HL-60 (cell line): ENCODE results near the gene LIMS1.

Source experiments
- DNase-seq, 2 experiments: peaks; one replicate each; pipeline ENCODE4 v3.0.0-alpha.2; 2010 to 2020; ENCODE audit warnings: low read depth in 1 of 2, low spot score in 1 of 2
- H3K27ac ChIP-seq: fragments of 250-450 bp; sonication (Bioruptor Pico); replicated peaks from 2 replicates; pipeline ENCODE4 v1.5.1; 2020; ENCODE audit warnings: mild to moderate bottlenecking, moderate library complexity
- H3K27me3 ChIP-seq: fragments of 250-450 bp; sonication (Bioruptor Pico); 2 replicates; pipeline ENCODE4 v1.5.1; 2021; ENCODE audit warnings: mild to moderate bottlenecking, moderate library complexity; ENCODE audit not compliant: insufficient read depth, poor library complexity, severe bottlenecking
- H3K4me3 ChIP-seq: replicated peaks from 2 replicates; pipeline ENCODE4 v1.5.1; 2011; ENCODE audit warnings: mild to moderate bottlenecking, control low read depth, low read length; ENCODE audit not compliant: insufficient read depth
- GABPA ChIP-seq: IDR thresholded peaks from 2 replicates; pipeline ENCODE4 v1.6.1; 2012; ENCODE audit warnings: low read depth
- POLR2AphosphoS5 ChIP-seq: IDR thresholded peaks from 2 replicates; pipeline ENCODE4 v1.6.1; 2012; ENCODE audit warnings: low read depth
- REST ChIP-seq: IDR thresholded peaks from 2 replicates; pipeline ENCODE4 v1.6.1; 2012; ENCODE audit warnings: low read depth; ENCODE audit not compliant: insufficient replicate concordance
- SPI1 ChIP-seq: IDR thresholded peaks from 2 replicates; pipeline ENCODE4 v1.6.1; 2012; ENCODE audit warnings: low read depth, mild to moderate bottlenecking, borderline replicate concordance
- TF ChIP-seq, protein P1 (sequence below): IDR thresholded peaks from one replicate; pipeline ENCODE4 v1.5.1; 2011; ENCODE audit warnings: low read length, control low read depth, inconsistent platforms; ENCODE audit not compliant: insufficient read depth

Gene LIMS1

GRCh38 chr2:108588070-108588668 is 53.9 kb downstream of the LIMS1 start:
- peak; percentile 56 to 66 for DNase-seq
- Histone ChIP-seq H3K27ac (peak overlapping the region; percentile 72), H3K4me3 (peak overlapping the region; percentile 10)

GRCh38 chr2:108589372-108589771 is 55.1 kb downstream of the LIMS1 start:
- TF ChIP-seq POLR2AphosphoS5 = no peak
- no peak for TF ChIP-seq GABPA
- no peak for TF ChIP-seq REST
- TF ChIP-seq SPI1 = no peak
- TF ChIP-seq, protein P1, sequence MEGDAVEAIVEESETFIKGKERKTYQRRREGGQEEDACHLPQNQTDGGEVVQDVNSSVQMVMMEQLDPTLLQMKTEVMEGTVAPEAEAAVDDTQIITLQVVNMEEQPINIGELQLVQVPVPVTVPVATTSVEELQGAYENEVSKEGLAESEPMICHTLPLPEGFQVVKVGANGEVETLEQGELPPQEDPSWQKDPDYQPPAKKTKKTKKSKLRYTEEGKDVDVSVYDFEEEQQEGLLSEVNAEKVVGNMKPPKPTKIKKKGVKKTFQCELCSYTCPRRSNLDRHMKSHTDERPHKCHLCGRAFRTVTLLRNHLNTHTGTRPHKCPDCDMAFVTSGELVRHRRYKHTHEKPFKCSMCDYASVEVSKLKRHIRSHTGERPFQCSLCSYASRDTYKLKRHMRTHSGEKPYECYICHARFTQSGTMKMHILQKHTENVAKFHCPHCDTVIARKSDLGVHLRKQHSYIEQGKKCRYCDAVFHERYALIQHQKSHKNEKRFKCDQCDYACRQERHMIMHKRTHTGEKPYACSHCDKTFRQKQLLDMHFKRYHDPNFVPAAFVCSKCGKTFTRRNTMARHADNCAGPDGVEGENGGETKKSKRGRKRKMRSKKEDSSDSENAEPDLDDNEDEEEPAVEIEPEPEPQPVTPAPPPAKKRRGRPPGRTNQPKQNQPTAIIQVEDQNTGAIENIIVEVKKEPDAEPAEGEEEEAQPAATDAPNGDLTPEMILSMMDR = no peak
- peak overlapping the region; percentile 72 for H3K27ac ChIP-seq
- DNase-seq = no peak
- H3K4me3 ChIP-seq = peak overlapping the region; percentile 10
- H3K27me3 ChIP-seq = no peaks in the 10 kb centered on the region

More at GRCh38 chr2:108588070-108588668, 53.9 kb downstream of the LIMS1 start:
- TF ChIP-seq REST (no peak), SPI1 (peak; percentile 35; the same call in 1 of the 2 replicates)
- no peaks in the 10 kb centered on the region for H3K27me3 ChIP-seq

DNA sequence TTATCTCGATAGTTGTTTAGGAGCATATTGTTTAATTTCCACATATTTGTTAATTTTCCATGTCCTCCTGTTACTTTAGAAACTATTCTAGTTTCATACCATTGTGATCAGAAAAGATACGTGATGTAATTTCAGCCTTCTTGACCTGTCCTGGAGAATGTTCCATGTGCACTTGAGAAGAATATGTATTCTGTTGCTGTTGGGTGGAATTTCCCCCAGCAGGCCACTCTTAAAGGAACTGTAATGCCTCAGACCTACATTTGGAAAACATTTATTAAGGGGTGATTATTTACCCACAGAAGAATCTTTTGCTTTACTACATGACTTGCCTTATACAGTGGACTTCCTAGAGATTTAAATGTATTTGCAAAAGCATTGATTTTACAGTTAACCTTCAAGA is 55.5 kb downstream of the LIMS1 start:
- Histone ChIP-seq H3K27ac (peak overlapping the region; percentile 72), H3K4me3 (no peak overlapping the region; the same call in 1 of the 2 replicates), H3K27me3 (no peaks in the 10 kb centered on the region)
- TF ChIP-seq SPI1 = no peak
- TF ChIP-seq, protein P1 = no peak
- TF ChIP-seq GABPA = no peak
- no peak for TF ChIP-seq REST
- DNase-seq = no peak

DNA sequence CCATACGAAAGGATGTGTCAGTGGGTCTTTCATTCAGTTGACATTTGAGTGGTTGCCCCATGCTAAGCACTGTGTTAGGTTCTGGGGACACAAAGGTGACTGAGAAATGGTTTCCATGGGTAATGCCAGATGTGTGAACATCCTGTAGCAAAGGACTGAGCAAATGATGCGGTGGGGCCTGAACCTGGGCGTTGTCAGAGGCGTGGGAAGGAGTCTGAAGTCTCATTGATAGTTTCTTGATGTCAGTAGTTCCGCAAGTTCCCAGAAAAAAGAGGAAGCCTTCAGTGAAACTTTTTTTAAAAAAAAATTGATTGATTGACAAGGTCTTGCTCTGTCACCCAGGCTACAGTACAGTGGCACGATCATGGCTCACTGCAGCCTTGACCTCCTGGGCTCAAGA is 56.9 kb downstream of the LIMS1 start:
- no peak for TF ChIP-seq REST
- peak; percentile 90 for TF ChIP-seq SPI1
- H3K27ac ChIP-seq = 0 out of 2 replicates have a peak overlapping the region, but pooled peaks have one; percentile 21
- no peaks in the 10 kb centered on the region for H3K27me3 ChIP-seq
- peak in 1 of 2 experiments; percentile 50 for DNase-seq
- H3K4me3 ChIP-seq = no peak overlapping the region
